WERI-Rb-1 (cell line): ENCODE measurements around the gene TRAPPC2.

Experiments
- DNase-seq: peaks from one replicate; pipeline ENCODE4 v3.0.0-alpha.2; 2020
- H3K27ac ChIP-seq: fragments of 250-450 bp; sonication (Bioruptor Pico); 2 replicates; pipeline ENCODE4 v1.5.1; 2020; ENCODE audit warnings: mild to moderate bottlenecking, moderate library complexity
- H3K27me3 ChIP-seq: fragments of 250-450 bp; sonication (Bioruptor Pico); 2 replicates; pipeline ENCODE4 v1.5.1; 2021; ENCODE audit warnings: mild to moderate bottlenecking, low read depth, moderate library complexity; ENCODE audit not compliant: insufficient read depth, severe bottlenecking
- H3K36me3 ChIP-seq: fragments of 250-450 bp; sonication (Bioruptor Pico); 2 replicates; pipeline ENCODE4 v1.5.1; 2020; ENCODE audit warnings: mild to moderate bottlenecking, moderate library complexity
- H3K4me3 ChIP-seq: 2 replicates; pipeline ENCODE4 v1.5.1; 2011; ENCODE audit warnings: low read depth, mild to moderate bottlenecking, control low read depth, low read length
- H3K9me3 ChIP-seq: fragments of 250-450 bp; sonication (Bioruptor Pico); 2 replicates; pipeline ENCODE4 v1.5.1; 2021; ENCODE audit warnings: mild to moderate bottlenecking, moderate library complexity; ENCODE audit not compliant: severe bottlenecking
- TF ChIP-seq, protein P1 (sequence below): IDR thresholded peaks from 2 replicates; pipeline ENCODE4 v1.5.1; 2011; ENCODE audit warnings: low read depth, mild to moderate bottlenecking, control low read depth, inconsistent platforms, low read length

TRAPPC2 gene

DNA sequence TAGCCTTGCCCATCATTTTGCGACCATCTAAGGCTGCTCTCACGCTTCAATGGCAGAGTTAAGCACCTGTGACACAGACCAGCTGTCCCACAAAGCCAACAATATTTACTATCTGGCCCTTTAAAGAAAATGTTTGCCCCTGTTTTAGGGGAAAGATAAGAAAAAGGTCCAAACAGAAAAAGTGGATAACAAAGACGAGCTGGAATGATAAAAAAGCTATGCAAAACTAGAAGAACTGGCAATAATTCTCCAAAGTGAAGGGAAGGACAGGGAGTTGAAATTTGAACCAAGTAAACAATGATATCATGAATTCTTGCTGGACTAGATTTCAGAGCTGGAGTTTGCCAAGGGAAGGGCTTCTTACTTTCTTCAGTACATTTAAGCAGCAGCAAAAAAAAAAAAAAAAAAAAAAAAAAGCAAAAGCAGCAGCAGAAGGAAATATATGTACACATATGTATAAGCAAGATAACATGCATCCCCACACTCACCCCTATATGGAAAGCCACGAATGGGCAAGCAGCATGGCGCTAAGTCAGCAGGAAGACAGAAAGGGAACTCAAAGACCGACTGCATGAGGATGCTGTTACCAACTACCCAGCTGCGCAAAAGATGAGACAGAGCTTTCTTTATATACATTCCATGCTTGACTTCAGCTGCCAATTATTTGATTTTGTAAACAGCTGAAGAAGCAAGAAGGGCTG, 12.5 kb downstream of the TRAPPC2 start:
- no peak overlapping the region for H3K27ac ChIP-seq
- no peak overlapping the region for H3K4me3 ChIP-seq
- no peaks in the 10 kb centered on the region for H3K9me3 ChIP-seq
- H3K36me3 ChIP-seq: peaks cover 34% of the 10 kb centered on the region
- H3K27me3 ChIP-seq: no peaks in the 10 kb centered on the region
- DNase-seq: no peak
- TF ChIP-seq, protein P1, sequence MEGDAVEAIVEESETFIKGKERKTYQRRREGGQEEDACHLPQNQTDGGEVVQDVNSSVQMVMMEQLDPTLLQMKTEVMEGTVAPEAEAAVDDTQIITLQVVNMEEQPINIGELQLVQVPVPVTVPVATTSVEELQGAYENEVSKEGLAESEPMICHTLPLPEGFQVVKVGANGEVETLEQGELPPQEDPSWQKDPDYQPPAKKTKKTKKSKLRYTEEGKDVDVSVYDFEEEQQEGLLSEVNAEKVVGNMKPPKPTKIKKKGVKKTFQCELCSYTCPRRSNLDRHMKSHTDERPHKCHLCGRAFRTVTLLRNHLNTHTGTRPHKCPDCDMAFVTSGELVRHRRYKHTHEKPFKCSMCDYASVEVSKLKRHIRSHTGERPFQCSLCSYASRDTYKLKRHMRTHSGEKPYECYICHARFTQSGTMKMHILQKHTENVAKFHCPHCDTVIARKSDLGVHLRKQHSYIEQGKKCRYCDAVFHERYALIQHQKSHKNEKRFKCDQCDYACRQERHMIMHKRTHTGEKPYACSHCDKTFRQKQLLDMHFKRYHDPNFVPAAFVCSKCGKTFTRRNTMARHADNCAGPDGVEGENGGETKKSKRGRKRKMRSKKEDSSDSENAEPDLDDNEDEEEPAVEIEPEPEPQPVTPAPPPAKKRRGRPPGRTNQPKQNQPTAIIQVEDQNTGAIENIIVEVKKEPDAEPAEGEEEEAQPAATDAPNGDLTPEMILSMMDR: no peak

DNA sequence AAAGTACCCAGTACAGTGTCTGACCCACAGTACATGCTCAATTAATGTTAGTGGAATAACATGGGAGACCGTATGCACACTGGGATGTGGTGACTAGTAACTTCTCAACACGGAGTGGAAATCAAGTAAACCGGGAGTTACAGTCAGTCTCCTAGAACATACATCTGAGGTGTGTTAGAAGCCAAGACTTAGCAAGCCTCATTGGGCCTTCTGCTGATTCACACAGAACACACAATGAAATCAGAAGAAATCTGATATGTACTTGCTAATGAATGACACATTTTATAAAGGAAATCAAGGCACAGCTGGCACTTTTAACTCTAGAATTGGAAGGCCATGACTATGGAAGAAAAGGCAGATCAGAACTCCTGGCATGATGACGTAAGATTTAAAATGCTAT, 13.0 kb downstream of the TRAPPC2 start:
- Histone ChIP-seq H3K27me3 (no peaks in the 10 kb centered on the region), H3K9me3 (no peaks in the 10 kb centered on the region), H3K4me3 (no peak overlapping the region), H3K36me3 (peaks cover 36% of the 10 kb centered on the region), H3K27ac (no peak overlapping the region)
- TF ChIP-seq, protein P1: no peak
- no peak for DNase-seq

DNA sequence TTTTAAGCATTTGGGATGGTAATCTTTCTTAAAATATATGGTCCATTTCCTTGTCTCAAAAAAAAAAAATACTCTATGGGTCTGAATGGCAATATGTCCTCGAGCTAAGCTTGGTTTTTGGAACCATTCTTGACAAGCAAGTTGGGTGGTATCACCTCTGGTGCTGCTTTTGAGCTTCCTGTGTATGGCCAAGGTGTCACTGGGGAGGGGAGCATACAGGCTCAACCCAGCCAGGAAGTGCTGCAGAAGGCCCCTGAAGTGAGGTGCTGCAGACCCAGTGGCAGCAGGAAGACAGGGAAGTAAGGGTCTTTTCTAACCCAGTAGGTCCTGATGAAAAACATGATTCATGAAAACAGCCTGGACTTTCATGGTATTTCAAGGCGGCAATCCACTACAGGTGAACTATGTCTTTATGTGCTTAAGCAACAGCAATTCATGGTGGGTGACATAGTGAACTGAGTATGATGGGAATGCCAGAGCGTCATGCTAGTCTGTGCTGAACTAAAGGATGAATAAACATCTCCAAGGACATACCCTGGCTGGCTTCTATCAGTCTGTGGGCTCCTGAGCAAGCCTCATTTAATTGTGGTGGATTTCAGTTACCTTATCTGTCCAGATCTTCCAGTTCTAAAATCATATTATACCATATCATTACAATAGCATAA, 15.1 kb downstream of the TRAPPC2 start:
- H3K9me3 ChIP-seq: no peaks in the 10 kb centered on the region
- H3K4me3 ChIP-seq: no peak overlapping the region
- TF ChIP-seq, protein P1: no peak
- no peak for DNase-seq
- H3K27me3 ChIP-seq: no peaks in the 10 kb centered on the region
- H3K36me3 ChIP-seq: peaks cover 55% of the 10 kb centered on the region
- H3K27ac ChIP-seq: no peak overlapping the region

DNA sequence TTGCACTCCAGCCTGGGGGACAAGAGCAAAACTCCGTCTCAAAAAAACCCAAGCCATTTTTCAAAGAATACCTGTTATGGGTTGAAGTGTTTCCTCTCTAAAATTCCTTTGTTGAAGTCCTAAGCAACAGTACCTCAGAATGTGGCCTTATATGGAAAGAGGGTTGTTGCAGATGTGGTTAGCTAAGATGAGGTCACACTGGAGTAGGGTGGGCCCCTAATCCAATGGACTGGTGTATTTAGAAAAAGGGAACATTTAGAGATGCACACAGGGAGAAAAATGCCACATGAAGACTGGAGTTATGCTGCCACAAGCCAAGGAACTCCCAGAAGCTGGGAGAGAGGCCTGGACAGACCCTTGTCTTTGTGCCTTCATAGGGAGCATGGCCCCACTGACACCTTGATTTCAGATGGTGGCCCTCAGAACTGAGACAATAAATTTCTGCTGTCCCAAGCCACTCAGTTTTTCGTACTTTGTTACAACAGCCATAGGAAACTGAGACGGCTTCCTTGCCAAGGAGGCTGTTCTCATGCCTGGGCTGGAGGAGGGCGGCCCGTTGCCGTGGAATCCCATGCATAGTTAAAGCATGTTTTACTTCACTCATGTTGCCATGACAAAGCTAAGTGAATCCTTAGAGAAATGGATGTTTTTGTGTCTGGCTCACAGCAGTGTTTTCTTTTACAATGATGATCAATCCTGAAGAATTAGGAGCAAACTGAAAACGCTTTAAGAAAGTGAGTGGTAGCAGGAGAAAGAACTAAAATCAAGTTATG, 16.5 kb downstream of the TRAPPC2 start:
- Histone ChIP-seq H3K36me3 (peaks cover 46% of the 10 kb centered on the region), H3K27me3 (no peaks in the 10 kb centered on the region), H3K27ac (no peak overlapping the region), H3K4me3 (no peak overlapping the region), H3K9me3 (no peaks in the 10 kb centered on the region)
- TF ChIP-seq, protein P1: no peak
- DNase-seq: no peak

DNA sequence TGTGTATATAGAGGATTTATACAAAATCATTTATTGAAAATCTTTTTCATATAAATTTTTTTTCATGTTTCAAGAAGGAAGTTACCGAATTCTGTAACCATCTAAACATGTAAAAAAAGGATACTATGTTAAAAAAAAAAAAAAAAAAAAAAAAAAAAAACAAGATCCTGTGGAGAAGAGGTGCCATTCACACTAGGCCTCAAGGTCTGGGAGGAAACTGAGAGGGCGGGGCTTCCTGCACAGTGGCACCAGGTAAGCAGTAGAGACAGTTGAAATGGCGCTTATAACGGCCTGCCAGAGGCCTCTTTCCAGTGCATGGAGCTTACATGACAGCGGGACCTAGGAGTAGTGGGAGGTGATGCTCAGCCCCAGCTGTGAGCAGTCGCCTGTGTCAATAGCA, 17.5 kb downstream of the TRAPPC2 start:
- TF ChIP-seq, protein P1: no peak
- no peak overlapping the region for H3K27ac ChIP-seq

More for the DNA sequence above, 17.5 kb downstream of the TRAPPC2 start:
- no peaks in the 10 kb centered on the region for H3K9me3 ChIP-seq
- H3K4me3 ChIP-seq: no peak overlapping the region
- no peaks in the 10 kb centered on the region for H3K27me3 ChIP-seq
- no peak for DNase-seq
- H3K36me3 ChIP-seq: peaks cover 49% of the 10 kb centered on the region
